Mammary epithelial cell (primary cell): Measurements from ENCODE around the gene TSSC4.

Source experiments
- CTCF ChIP-seq, 2 donors: IDR thresholded peaks in 1 of 2; conservative IDR thresholded peaks in 1 of 2; 2 replicates each; pipeline ENCODE4 v1.5.1; 2011 to 2012; ENCODE audit warnings: inconsistent platforms in 2 of 2, low read length in 2 of 2, mild to moderate bottlenecking in 2 of 2, control low read depth in 1 of 2, low read depth in 1 of 2; ENCODE audit not compliant: insufficient read depth in 1 of 2; ENCODE audit errors: extremely low read depth in 1 of 2
- EZH2 ChIP-seq: IDR thresholded peaks from 2 replicates; pipeline ENCODE4 v1.6.1; 2012; ENCODE audit warnings: low read length, inconsistent platforms, borderline replicate concordance

DNA sequence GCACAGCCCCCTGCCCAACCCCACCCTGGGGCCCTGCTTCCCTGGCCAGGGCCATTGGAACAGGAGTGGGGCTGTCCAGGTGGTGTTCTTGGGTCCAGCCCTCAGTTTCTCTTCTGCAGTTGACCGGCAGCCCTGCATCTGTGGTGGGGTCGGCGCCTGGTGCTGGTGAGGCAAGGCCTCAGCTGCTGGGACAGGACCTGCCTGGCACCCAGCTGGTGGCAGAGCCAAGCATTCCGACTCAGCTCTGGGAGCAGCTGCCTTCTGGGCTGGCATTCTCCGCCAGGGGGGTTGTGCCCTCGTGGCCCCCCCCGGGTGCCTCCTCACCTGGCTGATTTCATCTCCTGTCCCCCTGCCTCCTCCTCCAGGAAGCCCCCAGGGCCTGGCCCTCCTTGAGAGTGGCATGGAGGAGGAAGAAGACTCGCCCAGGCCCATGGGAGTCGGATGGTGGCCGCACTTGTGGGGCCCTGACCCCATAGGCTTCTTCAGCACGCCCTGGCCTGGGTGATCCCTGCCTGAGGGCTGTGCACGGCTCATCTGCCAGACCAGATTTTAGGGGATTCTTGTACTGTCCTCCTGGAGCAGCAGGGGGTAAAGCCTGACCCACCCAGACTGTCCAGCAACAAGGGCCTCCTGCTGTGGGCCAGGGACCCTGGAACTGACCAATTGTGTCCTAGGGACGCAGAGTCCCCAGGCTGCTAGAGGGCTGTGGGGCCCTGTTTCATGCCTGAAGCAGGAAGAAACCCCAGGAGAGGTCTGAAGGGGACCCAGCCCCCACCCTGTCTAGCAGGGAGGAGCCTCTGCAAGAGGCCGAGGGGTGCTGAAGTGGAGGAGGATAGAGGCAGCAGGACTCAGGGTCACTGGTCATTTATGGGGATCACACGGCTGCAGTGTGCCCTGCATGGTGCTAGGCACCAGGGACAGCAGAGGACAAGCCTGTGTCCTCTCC lies 11.8 kb upstream of the TSSC4 start:
- TF ChIP-seq CTCF (conservative IDR thresholded peaks at IDR 0.05 in 1 of 2, IDR thresholded peaks at IDR 0.05 in 1 of 2; ENCODE audit: extremely low read depth in 1 of 2, insufficient read depth in 1 of 2, low read depth in 1 of 2, low read length in 2 of 2) (no peak), EZH2 (no peak)
